CD4-positive, alpha-beta T cell (primary cell): ENCODE data around the gene APBB3. TPM values are rescaled to one million over a fixed set of nuclear protein-coding genes. Genes with fewer than 3 reads are reported as not detected.

Source experiments
- ATAC-seq: fragments of 200-7000 bp; cut with Tn5 transposase; one replicate; pipeline ENCODE4 v1.10.0; 2022; ENCODE audit warnings: mild to moderate bottlenecking; ENCODE audit not compliant: poor library complexity
- CTCF ChIA-PET: fragments of 350-600 bp; sonication (Branson Sonifier 250); formaldehyde crosslinking; loops from one replicate; lab custom pipeline; 2021; ENCODE audit warnings: antibody characterized with exemption, inconsistent platforms; lab: Charles Lee
- POLR2A ChIA-PET: fragments of 350-600 bp; sonication (Branson Sonifier 250); formaldehyde crosslinking; loops from one replicate; lab custom pipeline; 2021; ENCODE audit warnings: antibody characterized with exemption, inconsistent platforms; lab: Charles Lee
- DNase-seq, 14 experiments: peaks; one replicate each; pipeline ENCODE4 v3.0.0-alpha.2; 2013 to 2020; ENCODE audit warnings: mixed read lengths in 2 of 14
- H3K27ac ChIP-seq, 2 donors: one replicate each; pipeline versions ENCODE4 v1.5.1 to v1.7.0; 2013; ENCODE audit warnings: low read length in 2 of 2, low read depth in 1 of 2, mild to moderate bottlenecking in 1 of 2
- H3K27me3 ChIP-seq, 2 experiments: 1 replicate in 1 of 2; 2 replicates in 1 of 2; pipeline versions ENCODE4 v1.6.1 to v1.7.0; 2013; ENCODE audit warnings: low read length in 2 of 2, control low read depth in 1 of 2, mild to moderate bottlenecking in 1 of 2, moderate library complexity in 1 of 2; ENCODE audit not compliant: insufficient read depth in 2 of 2, control insufficient read depth in 1 of 2
- H3K36me3 ChIP-seq: one replicate; pipeline ENCODE4 v1.6.1; 2013; ENCODE audit warnings: low read length, control low read depth; ENCODE audit not compliant: insufficient read depth
- H3K4me1 ChIP-seq: one replicate; pipeline ENCODE4 v1.6.1; 2013; ENCODE audit warnings: low read length, control low read depth; ENCODE audit not compliant: insufficient read depth
- H3K4me3 ChIP-seq: one replicate; pipeline ENCODE4 v1.5.1; 2013; ENCODE audit warnings: mild to moderate bottlenecking, low read length, moderate library complexity
- H3K9me3 ChIP-seq, 2 experiments: 1 replicate in 1 of 2; 2 replicates in 1 of 2; pipeline versions ENCODE4 v1.6.1 to v1.7.0; 2013; ENCODE audit warnings: low read length in 2 of 2, mild to moderate bottlenecking in 2 of 2, control low read depth in 1 of 2, moderate library complexity in 1 of 2; ENCODE audit not compliant: control insufficient read depth in 1 of 2, insufficient read depth in 1 of 2
- H3K27ac Mint-ChIP-seq: one replicate; pipeline ENCODE4 v1.8.0; 2020; ENCODE audit warnings: mixed read lengths
- H3K27me3 Mint-ChIP-seq: one replicate; pipeline ENCODE4 v1.8.0; 2021; ENCODE audit warnings: mixed read lengths
- H3K36me3 Mint-ChIP-seq: one replicate; pipeline ENCODE4 v1.8.0; 2021; ENCODE audit warnings: low read depth, mixed read lengths
- H3K4me1 Mint-ChIP-seq: one replicate; pipeline ENCODE4 v1.8.0; 2021; ENCODE audit warnings: low read depth, mixed read lengths
- H3K4me3 Mint-ChIP-seq: one replicate; pipeline ENCODE4 v1.8.0; 2020; ENCODE audit warnings: mild to moderate bottlenecking, mixed read lengths
- H3K9me3 Mint-ChIP-seq: one replicate; pipeline ENCODE4 v1.8.0; 2020; ENCODE audit warnings: mixed read lengths
- CTCF ChIP-seq: fragments of 200-600 bp; IDR thresholded peaks from one replicate; pipeline ENCODE4 v1.8.0; 2022; ENCODE audit warnings: antibody characterized with exemption, mild to moderate bottlenecking
- intact Hi-C, 2 experiments: fragments of 100-400 bp; cut with DNase I in 1 of 2; cut with micrococcal nuclease in 1 of 2; formaldehyde crosslinking; loops; one replicate each; pipeline versions ENCODE4 v1.15.1 to v1.9.0; 2023 to 2025; cut with DNase I, micrococcal nuclease
- total RNA-seq, 174 experiments: library from RNA in 2 of 174; stranded (reverse) in 2 of 174; gene quantifications; one replicate each; pipeline ENCODE4 v1.2.3 and lab custom pipeline; 2021 to 2026

The APBB3 gene
- total RNA-seq, 2 experiments from 2014 or later, result 56.6 to 61.5 TPM

GRCh38 chr5:140600096-140600495 lies 35.7 kb upstream of the APBB3 start:
- no peaks in the 10 kb centered on the region for H3K4me1 ChIP-seq
- intact Hi-C loops, result no loop called here
- no peaks in the 10 kb centered on the region for H3K27me3 ChIP-seq
- ATAC-seq (no peak), DNase-seq (no peak)
- no peaks in the 10 kb centered on the region for H3K4me1 Mint-ChIP-seq
- H3K9me3 Mint-ChIP-seq, result no peaks in the 10 kb centered on the region
- no peak overlapping the region for H3K27ac Mint-ChIP-seq
- H3K27me3 Mint-ChIP-seq, result peaks cover 11% of the 10 kb centered on the region
- ChIA-PET CTCF (no interaction called here), POLR2A (interaction anchor here (1.1 to 1.3 kb wide), 2 partner anchors 47 to 110 kb away, joined by 3 to 4 read pairs; partner anchors contain the start of genes IK and NDUFA2)
- TF ChIP-seq CTCF, result no peak
- no peak overlapping the region for H3K27ac ChIP-seq
- H3K4me3 ChIP-seq, result no peak overlapping the region
- H3K36me3 Mint-ChIP-seq, result no peaks in the 10 kb centered on the region
- no peak overlapping the region for H3K4me3 Mint-ChIP-seq
- no peaks in the 10 kb centered on the region for H3K36me3 ChIP-seq
- no peaks in the 10 kb centered on the region for H3K9me3 ChIP-seq

GRCh38 chr5:140598836-140599235 lies 34.4 kb upstream of the APBB3 start:
- CTCF ChIA-PET, result no interaction called here
- intact Hi-C loops, result no loop called here
- no peak overlapping the region for H3K27ac Mint-ChIP-seq

GRCh38 chr5:140596321-140596741 lies 31.9 kb upstream of the APBB3 start:
- H3K9me3 Mint-ChIP-seq, result no peaks in the 10 kb centered on the region
- Histone ChIP-seq H3K9me3 (no peaks in the 10 kb centered on the region), H3K27me3 (no peaks in the 10 kb centered on the region), H3K4me3 (no peak overlapping the region), H3K4me1 (no peaks in the 10 kb centered on the region), H3K36me3 (no peaks in the 10 kb centered on the region), H3K27ac (no peak overlapping the region)
- ATAC-seq, result no peak
- TF ChIP-seq CTCF, result no peak
- no peaks in the 10 kb centered on the region for H3K36me3 Mint-ChIP-seq
- H3K4me1 Mint-ChIP-seq, result no peaks in the 10 kb centered on the region
- intact Hi-C loops, result no loop called here
- H3K27me3 Mint-ChIP-seq, result peaks cover 15% of the 10 kb centered on the region
- no peak for DNase-seq
- no peak overlapping the region for H3K27ac Mint-ChIP-seq
- H3K4me3 Mint-ChIP-seq, result no peak overlapping the region
- ChIA-PET CTCF (no interaction called here), POLR2A (no interaction called here)

More at GRCh38 chr5:140598836-140599235, 34.4 kb upstream of the APBB3 start:
- H3K36me3 Mint-ChIP-seq, result no peaks in the 10 kb centered on the region
- Histone ChIP-seq H3K4me3 (no peak overlapping the region), H3K36me3 (no peaks in the 10 kb centered on the region), H3K27ac (no peak overlapping the region), H3K4me1 (no peaks in the 10 kb centered on the region), H3K9me3 (no peaks in the 10 kb centered on the region), H3K27me3 (no peaks in the 10 kb centered on the region)
- ATAC-seq (no peak), DNase-seq (no peak)
- H3K27me3 Mint-ChIP-seq, result peaks cover 15% of the 10 kb centered on the region
- no peaks in the 10 kb centered on the region for H3K4me1 Mint-ChIP-seq
- no peaks in the 10 kb centered on the region for H3K9me3 Mint-ChIP-seq
- no peak for TF ChIP-seq CTCF
- H3K4me3 Mint-ChIP-seq, result no peak overlapping the region
- POLR2A ChIA-PET, result interaction anchor here (1.3 kb wide), 1 partner anchor 49 kb away, joined by 4 read pairs; the partner anchor contains the start of genes IK and NDUFA2
